GM13977 (cell line): Measurements from ENCODE around the gene AFF3.
A peak's percentile ranks its signal among the peaks of the same experiment; 100 is the strongest.

Experiments used
- DNase-seq: peaks from one replicate; pipeline ENCODE4 v3.0.0; 2012; ENCODE audit warnings: low spot score
- in situ Hi-C: fragments of 300-500 bp; cut with MboI; formaldehyde crosslinking; loops from one replicate; pipeline ENCODE4 v1.12.0; 2022; ENCODE audit warnings: low sequenced_read_pairs, low pct_unique_long_range_greater_than_20kb, mixed read lengths, inconsistent platforms; ENCODE audit not compliant: unreplicated experiment
- TF ChIP-seq, protein P1 (sequence below): IDR thresholded peaks from 2 replicates; pipeline ENCODE4 v1.5.1; 2012; ENCODE audit warnings: mild to moderate bottlenecking, control low read depth; ENCODE audit not compliant: insufficient read depth; ENCODE audit errors: extremely low read depth, missing control alignments

AFF3 gene

DNA sequence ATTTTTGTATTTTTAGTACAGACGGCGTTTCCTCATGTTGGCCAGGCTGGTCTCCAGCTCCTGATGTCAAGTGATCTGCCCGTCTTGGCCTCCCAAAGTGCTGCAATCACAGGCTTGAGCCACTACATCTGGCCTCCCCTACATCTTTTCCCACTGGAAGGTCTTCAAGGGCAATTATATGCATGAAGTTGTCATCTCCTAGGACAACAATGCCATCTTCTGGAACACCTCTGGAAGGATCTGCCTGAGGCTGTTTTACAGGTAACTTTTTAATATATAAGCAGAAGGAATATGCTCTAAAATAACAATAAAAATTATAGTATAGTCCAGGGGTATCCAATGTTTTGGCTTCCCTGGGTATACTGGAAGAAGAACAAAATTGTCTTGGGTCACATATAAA lies 321.4 kb downstream of the AFF3 start:
- no peak for DNase-seq
- in situ Hi-C loops = no loop called here
- TF ChIP-seq, protein P1, sequence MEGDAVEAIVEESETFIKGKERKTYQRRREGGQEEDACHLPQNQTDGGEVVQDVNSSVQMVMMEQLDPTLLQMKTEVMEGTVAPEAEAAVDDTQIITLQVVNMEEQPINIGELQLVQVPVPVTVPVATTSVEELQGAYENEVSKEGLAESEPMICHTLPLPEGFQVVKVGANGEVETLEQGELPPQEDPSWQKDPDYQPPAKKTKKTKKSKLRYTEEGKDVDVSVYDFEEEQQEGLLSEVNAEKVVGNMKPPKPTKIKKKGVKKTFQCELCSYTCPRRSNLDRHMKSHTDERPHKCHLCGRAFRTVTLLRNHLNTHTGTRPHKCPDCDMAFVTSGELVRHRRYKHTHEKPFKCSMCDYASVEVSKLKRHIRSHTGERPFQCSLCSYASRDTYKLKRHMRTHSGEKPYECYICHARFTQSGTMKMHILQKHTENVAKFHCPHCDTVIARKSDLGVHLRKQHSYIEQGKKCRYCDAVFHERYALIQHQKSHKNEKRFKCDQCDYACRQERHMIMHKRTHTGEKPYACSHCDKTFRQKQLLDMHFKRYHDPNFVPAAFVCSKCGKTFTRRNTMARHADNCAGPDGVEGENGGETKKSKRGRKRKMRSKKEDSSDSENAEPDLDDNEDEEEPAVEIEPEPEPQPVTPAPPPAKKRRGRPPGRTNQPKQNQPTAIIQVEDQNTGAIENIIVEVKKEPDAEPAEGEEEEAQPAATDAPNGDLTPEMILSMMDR = peak; percentile 13

DNA sequence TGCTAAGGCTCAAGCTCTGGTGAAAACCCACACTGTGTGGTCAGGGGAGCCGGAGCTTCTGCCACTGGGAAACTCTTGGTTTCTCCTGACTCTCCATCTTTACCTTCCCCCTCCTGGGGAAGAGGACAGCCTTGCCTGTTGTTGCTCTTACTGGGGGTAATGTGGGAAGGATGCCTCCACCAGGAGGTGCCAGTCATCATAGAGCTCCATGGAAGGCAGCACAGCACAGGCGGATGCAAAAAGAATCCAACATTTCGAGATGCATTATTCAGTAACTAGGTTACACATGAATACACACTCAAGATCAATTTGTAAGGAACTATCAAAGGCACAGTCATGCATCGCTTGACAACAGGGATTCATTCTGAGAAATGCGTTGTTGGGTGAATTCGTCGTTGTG lies 322.6 kb downstream of the AFF3 start:
- no peak for DNase-seq
- in situ Hi-C loops = no loop called here
- TF ChIP-seq, protein P1 = no peak

DNA sequence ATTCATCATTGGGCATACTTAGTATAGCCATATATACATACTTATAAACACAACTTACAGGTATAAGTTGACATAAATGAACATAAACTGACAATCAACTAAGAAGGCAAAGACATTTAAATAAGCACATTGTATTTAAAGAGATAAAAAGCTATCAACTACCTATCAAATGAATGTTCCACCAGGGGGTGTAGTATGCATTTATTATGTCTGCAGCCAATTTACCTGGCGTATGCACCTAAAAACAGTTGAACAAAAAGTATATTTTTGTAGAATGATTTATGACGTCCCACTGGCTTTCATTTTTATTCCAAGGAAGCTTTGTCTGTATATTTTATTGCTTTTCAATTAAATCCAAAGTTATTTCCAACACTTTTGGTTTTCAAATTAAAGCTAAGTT lies 323.5 kb downstream of the AFF3 start:
- no peak for DNase-seq
- in situ Hi-C loops = no loop called here
- TF ChIP-seq, protein P1 = peak; percentile 12

DNA sequence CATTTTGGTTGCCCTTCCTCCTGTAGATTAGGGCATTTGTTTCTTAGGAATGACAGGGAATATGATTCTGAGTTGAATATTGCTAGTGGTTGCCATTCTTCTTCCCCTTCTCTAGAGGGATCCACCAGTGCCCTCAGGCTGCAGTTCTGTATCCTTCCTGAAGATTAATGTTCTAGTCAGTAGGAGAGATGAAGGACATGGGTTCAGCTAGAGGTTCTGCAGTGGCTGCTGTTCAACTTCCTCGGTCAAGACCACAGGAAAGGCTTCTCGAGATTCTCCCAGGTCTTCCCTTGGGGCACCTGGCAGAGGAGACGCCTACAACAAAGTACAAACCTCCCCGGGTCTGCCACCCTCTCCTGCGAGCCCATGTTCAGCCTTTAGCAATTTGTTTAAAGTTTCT lies 325.5 kb downstream of the AFF3 start:
- TF ChIP-seq, protein P1 = no peak
- no peak for DNase-seq
- in situ Hi-C loops = no loop called here

DNA sequence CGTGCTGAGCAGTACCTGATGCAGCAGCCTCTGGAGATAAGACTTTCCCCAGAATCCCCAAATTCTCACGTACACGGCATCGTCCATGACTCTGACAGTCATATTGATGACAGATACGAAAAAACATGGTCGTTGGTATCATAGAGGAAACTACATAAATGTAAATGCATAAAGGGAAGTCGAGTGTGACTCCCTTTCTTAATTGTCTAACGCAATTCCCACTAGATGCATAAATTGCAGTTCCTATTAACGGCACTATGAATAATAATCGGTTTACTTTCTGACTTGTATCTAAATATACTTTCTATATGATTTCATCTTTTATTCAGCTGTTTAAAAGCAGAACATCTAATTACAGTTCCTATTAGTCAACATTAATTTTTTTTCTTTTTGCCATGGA lies 330.0 kb downstream of the AFF3 start:
- TF ChIP-seq, protein P1 = no peak
- DNase-seq = no peak
- in situ Hi-C loops = no loop called here

DNA sequence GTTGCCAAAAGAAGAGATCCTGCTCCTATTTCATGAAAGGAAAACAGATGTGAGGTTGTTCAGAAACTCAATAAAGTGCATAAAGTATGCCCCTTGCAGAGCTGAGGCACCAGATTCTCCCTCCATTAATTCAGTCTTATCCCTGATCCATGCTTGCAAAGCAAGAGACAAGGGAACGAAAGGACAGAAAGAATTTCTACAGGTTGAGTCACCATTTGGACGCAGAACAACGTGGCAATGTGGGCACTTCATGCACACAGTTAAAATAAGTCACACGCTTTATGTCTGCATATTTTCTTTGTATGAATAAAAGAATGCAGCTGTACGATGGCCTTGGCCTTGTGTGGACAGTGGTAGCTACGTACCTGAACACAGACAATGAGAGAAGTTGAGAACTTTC lies 330.8 kb downstream of the AFF3 start:
- DNase-seq = no peak
- in situ Hi-C loops = no loop called here
- TF ChIP-seq, protein P1 = no peak

DNA sequence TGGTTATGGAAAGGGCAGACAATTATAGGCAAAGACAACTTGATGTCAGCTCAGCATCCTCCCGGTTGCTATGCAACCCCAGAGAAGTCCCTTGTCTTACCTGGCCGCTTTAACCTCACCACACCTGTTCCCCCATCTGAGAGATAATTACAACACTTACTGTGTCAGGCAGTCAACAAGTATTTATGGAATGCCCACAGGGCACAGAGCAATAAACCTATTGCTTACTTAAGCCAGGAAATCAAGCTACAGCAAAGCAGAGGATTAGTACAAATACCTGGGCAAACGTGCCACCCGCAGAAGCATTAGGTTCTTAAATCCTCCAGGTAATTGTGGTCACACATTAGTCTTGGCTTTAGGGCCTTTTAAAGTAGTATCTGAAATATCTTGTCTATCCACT lies 332.2 kb downstream of the AFF3 start:
- TF ChIP-seq, protein P1 = no peak
- no peak for DNase-seq
- in situ Hi-C loops = no loop called here
